ENCODE data around the gene FHOD3. TPM values are rescaled to one million over a fixed set of nuclear protein-coding genes. Genes with fewer than 3 reads are reported as not detected.

The FHOD3 gene
- polyA plus RNA-seq, 1 donor from 2014 or later, result not detected

- H3K27ac Mint-ChIP-seq, result no peak overlapping the region
- H3K4me1 Mint-ChIP-seq, result no peaks in the 10 kb centered on the region
- H3K36me3 Mint-ChIP-seq, result no peaks in the 10 kb centered on the region
Measured at GRCh38 chr18:36365836-36366775, 68.6 kb downstream of the FHOD3 start.

GRCh38 chr18:36366994-36367839, 69.7 kb downstream of the FHOD3 start:
- Mint-ChIP-seq H3K36me3 (no peaks in the 10 kb centered on the region), H3K4me3 (no peak overlapping the region), H3K27me3 (peaks cover 5% of the 10 kb centered on the region), H3K9me3 (peaks cover 3 to 10% (median 5%) of the 10 kb centered on the region in 3 donors), H3K4me1 (no peaks in the 10 kb centered on the region), H3K27ac (peak overlapping the region in 1 of 3 donors; percentile 27)

More at GRCh38 chr18:36365836-36366775, 68.6 kb downstream of the FHOD3 start:
- H3K9me3 Mint-ChIP-seq, result peaks cover 0 to 6% (median 0%) of the 10 kb centered on the region in 3 donors
- no peak overlapping the region for H3K4me3 Mint-ChIP-seq
- H3K27me3 Mint-ChIP-seq, result peaks cover 5% of the 10 kb centered on the region

GRCh38 chr18:36368889-36369288, 71.4 kb downstream of the FHOD3 start:
- Mint-ChIP-seq H3K4me3 (no peak overlapping the region), H3K27ac (no peak overlapping the region), H3K36me3 (no peaks in the 10 kb centered on the region), H3K27me3 (peaks cover 16% of the 10 kb centered on the region), H3K4me1 (no peaks in the 10 kb centered on the region), H3K9me3 (peaks cover 4 to 10% (median 5%) of the 10 kb centered on the region in 3 donors)

- Mint-ChIP-seq H3K4me1 (no peaks in the 10 kb centered on the region), H3K27me3 (peaks cover 16% of the 10 kb centered on the region), H3K27ac (no peak overlapping the region), H3K9me3 (peaks cover 4 to 10% (median 5%) of the 10 kb centered on the region in 3 donors), H3K4me3 (no peak overlapping the region), H3K36me3 (no peaks in the 10 kb centered on the region)
Measured at GRCh38 chr18:36372903-36373311, 75.4 kb downstream of the FHOD3 start.

GRCh38 chr18:36374262-36374661, 76.7 kb downstream of the FHOD3 start:
- peaks cover 4 to 10% (median 5%) of the 10 kb centered on the region in 3 donors for H3K9me3 Mint-ChIP-seq
- peaks cover 16% of the 10 kb centered on the region for H3K27me3 Mint-ChIP-seq
- H3K4me1 Mint-ChIP-seq, result no peaks in the 10 kb centered on the region
- H3K27ac Mint-ChIP-seq, result no peak overlapping the region
- no peaks in the 10 kb centered on the region for H3K36me3 Mint-ChIP-seq
- H3K4me3 Mint-ChIP-seq, result no peak overlapping the region

- Mint-ChIP-seq H3K27me3 (peaks cover 17% of the 10 kb centered on the region), H3K27ac (no peak overlapping the region), H3K9me3 (peaks cover 4 to 10% (median 5%) of the 10 kb centered on the region in 3 donors), H3K4me3 (no peak overlapping the region), H3K4me1 (no peaks in the 10 kb centered on the region), H3K36me3 (no peaks in the 10 kb centered on the region)
Measured at GRCh38 chr18:36375118-36375517, 77.6 kb downstream of the FHOD3 start.

GRCh38 chr18:36376361-36376760, 78.8 kb downstream of the FHOD3 start:
- no peaks in the 10 kb centered on the region for H3K4me1 Mint-ChIP-seq
- peaks cover 16% of the 10 kb centered on the region for H3K27me3 Mint-ChIP-seq

GRCh38 chr18:36377626-36378025, 80.1 kb downstream of the FHOD3 start:
- Mint-ChIP-seq H3K27me3 (peaks cover 14% of the 10 kb centered on the region), H3K4me3 (no peak overlapping the region), H3K27ac (no peak overlapping the region), H3K4me1 (no peaks in the 10 kb centered on the region), H3K36me3 (no peaks in the 10 kb centered on the region), H3K9me3 (peaks cover 0 to 4% (median 0%) of the 10 kb centered on the region in 3 donors)

More at GRCh38 chr18:36376361-36376760, 78.8 kb downstream of the FHOD3 start:
- Mint-ChIP-seq H3K36me3 (no peaks in the 10 kb centered on the region), H3K9me3 (peaks cover 2 to 7% (median 4%) of the 10 kb centered on the region in 3 donors), H3K4me3 (no peak overlapping the region), H3K27ac (no peak overlapping the region)

- Mint-ChIP-seq H3K4me1 (no peaks in the 10 kb centered on the region), H3K36me3 (no peaks in the 10 kb centered on the region), H3K27me3 (peaks cover 8% of the 10 kb centered on the region), H3K27ac (no peak overlapping the region), H3K4me3 (no peak overlapping the region), H3K9me3 (peaks cover 0 to under 1% (median 0%) of the 10 kb centered on the region in 3 donors)
Measured at GRCh38 chr18:36378205-36378604, 80.7 kb downstream of the FHOD3 start.

GRCh38 chr18:36379435-36379984, 82.0 kb downstream of the FHOD3 start:
- H3K27me3 Mint-ChIP-seq, result peaks cover 2% of the 10 kb centered on the region
- H3K4me3 Mint-ChIP-seq, result no peak overlapping the region
- no peak overlapping the region for H3K27ac Mint-ChIP-seq
- no peaks in the 10 kb centered on the region for H3K9me3 Mint-ChIP-seq
- H3K4me1 Mint-ChIP-seq, result no peaks in the 10 kb centered on the region
- H3K36me3 Mint-ChIP-seq, result no peaks in the 10 kb centered on the region

- no peaks in the 10 kb centered on the region for H3K4me1 Mint-ChIP-seq
- peaks cover 2% of the 10 kb centered on the region for H3K27me3 Mint-ChIP-seq
- peaks cover 0 to 1% (median 0%) of the 10 kb centered on the region in 3 donors for H3K9me3 Mint-ChIP-seq
- H3K36me3 Mint-ChIP-seq, result no peaks in the 10 kb centered on the region
- H3K4me3 Mint-ChIP-seq, result no peak overlapping the region
- no peak overlapping the region for H3K27ac Mint-ChIP-seq
Measured at GRCh38 chr18:36380173-36380827, 82.8 kb downstream of the FHOD3 start.

- peaks cover 0 to 1% (median 0%) of the 10 kb centered on the region in 3 donors for H3K9me3 Mint-ChIP-seq
- H3K4me3 Mint-ChIP-seq, result no peak overlapping the region
- peak overlapping the region in 1 of 3 donors; percentile 73 for H3K27ac Mint-ChIP-seq
- no peaks in the 10 kb centered on the region for H3K36me3 Mint-ChIP-seq
- no peaks in the 10 kb centered on the region for H3K4me1 Mint-ChIP-seq
- peaks cover 2% of the 10 kb centered on the region for H3K27me3 Mint-ChIP-seq
Measured at GRCh38 chr18:36381075-36381474, 83.6 kb downstream of the FHOD3 start.

- Mint-ChIP-seq H3K4me3 (no peak overlapping the region), H3K4me1 (no peaks in the 10 kb centered on the region), H3K36me3 (no peaks in the 10 kb centered on the region), H3K27me3 (peaks cover 2% of the 10 kb centered on the region), H3K9me3 (peaks cover 0 to 1% (median 0%) of the 10 kb centered on the region in 3 donors), H3K27ac (no peak overlapping the region)
Measured at GRCh38 chr18:36382854-36383253, 85.3 kb downstream of the FHOD3 start.

- Mint-ChIP-seq H3K4me1 (peaks cover 0 to 1% (median 0%) of the 10 kb centered on the region in 3 donors), H3K27me3 (peaks cover 3% of the 10 kb centered on the region), H3K36me3 (no peaks in the 10 kb centered on the region), H3K9me3 (peaks cover 0 to 3% (median 0%) of the 10 kb centered on the region in 3 donors), H3K4me3 (no peak overlapping the region), H3K27ac (no peak overlapping the region)
Measured at GRCh38 chr18:36386150-36386920, 88.8 kb downstream of the FHOD3 start.
